AG09309 (cell line): ENCODE results near the gene TIMM9.

Experiments
- DNase-seq: peaks from one replicate; pipeline ENCODE4 v3.0.0-alpha.2; 2010; ENCODE audit warnings: low read depth
- H3K4me3 ChIP-seq: 2 replicates; pipeline ENCODE4 v1.5.1; 2011; ENCODE audit warnings: mild to moderate bottlenecking, low read depth, low read length, moderate library complexity; ENCODE audit not compliant: control insufficient read depth
- CTCF ChIP-seq: IDR thresholded peaks from 2 replicates; pipeline ENCODE4 v1.5.1; 2011; ENCODE audit warnings: mild to moderate bottlenecking, low read depth, low read length, inconsistent platforms; ENCODE audit not compliant: insufficient read depth, control insufficient read depth; ENCODE audit errors: missing control alignments

Gene TIMM9, protein sequence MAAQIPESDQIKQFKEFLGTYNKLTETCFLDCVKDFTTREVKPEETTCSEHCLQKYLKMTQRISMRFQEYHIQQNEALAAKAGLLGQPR

DNA sequence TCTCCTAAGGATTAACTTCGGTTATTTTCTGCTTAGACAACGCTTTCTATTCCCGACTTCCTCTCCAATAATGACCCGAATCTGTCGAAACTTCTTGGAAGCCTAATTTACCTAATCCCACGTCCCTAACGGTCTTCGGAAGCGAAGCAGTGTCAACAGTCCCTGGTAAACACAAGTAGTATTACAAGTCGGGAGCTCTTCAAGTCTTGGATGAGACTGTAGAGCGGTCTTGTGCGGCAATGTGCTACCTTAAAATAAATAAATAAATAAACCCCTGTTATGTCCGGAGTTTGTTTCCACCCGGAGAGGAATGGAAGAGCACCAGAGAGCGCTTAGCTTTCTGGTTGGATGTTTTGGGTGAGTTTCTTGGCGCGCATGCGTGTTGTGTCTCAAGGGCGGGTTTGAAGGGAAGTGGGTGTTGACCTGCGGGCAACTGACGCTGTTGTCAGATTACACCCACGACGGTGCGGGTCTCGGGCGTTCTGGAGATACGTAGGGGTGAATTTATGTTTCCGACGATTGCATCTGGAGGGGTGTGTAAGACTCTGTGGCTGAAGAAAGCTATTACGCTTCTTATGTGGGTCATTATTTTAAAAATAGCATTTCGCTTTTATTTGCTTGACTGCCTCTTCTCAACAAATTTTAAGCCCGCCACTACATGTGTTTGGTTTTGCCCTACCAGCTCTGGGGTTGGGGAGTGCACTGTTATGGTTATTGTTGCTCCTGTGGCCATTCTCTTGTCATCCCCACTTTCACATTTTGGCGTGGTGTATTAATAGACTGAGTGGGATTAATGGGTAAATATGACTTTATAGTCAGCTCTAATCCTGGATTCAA, at the start of gene TIMM9, which contains the start of gene KIAA0586:
Gene TIMM9 (minus strand): TSS at position 251 of the 837 bp plus-strand sequence. CDS start 15,586 bp downstream, outside the sequence.
Gene KIAA0586 (plus strand): TSS at position 439 of the 837 bp plus-strand sequence. CDS start 546 bp downstream, outside the sequence.
- peak; percentile 97 for DNase-seq
- no peak for TF ChIP-seq CTCF

GRCh38 chr14:58476320-58476719, 49.0 kb upstream of the TIMM9 start:
- no peak for DNase-seq
- no peak overlapping the region for H3K4me3 ChIP-seq
- no peak for TF ChIP-seq CTCF

More for the DNA sequence above, at the start of gene TIMM9, which contains the start of gene KIAA0586:
- H3K4me3 ChIP-seq = peak within 1 kb of the TSS; percentile 94

- no peak for TF ChIP-seq CTCF
- no peak overlapping the region for H3K4me3 ChIP-seq
- DNase-seq = no peak
Observed at GRCh38 chr14:58469309-58469708, 42.0 kb upstream of the TIMM9 start.

GRCh38 chr14:58467575-58467974, 40.2 kb upstream of the TIMM9 start:
- no peak for DNase-seq
- no peak overlapping the region for H3K4me3 ChIP-seq
- no peak for TF ChIP-seq CTCF

GRCh38 chr14:58466459-58466858, 39.1 kb upstream of the TIMM9 start:
- DNase-seq = no peak
- TF ChIP-seq CTCF = no peak

GRCh38 chr14:58465421-58465820, 38.1 kb upstream of the TIMM9 start:
- no peak for DNase-seq
- H3K4me3 ChIP-seq = no peak overlapping the region
- TF ChIP-seq CTCF = no peak

More at GRCh38 chr14:58466459-58466858, 39.1 kb upstream of the TIMM9 start:
- H3K4me3 ChIP-seq = no peak overlapping the region
